Muscle of arm (tissue), 14 donors: Measurements from ENCODE around the gene KRTAP7-1. TPM values are rescaled to one million over a fixed set of nuclear protein-coding genes. Genes with fewer than 3 reads are reported as not detected.

Source experiments
- DNase-seq: peaks from one replicate; pipeline ENCODE4 v3.0.0-alpha.2; 2013
- long read RNA-seq, 11 donors: transcript quantifications; one replicate each; lab custom pipeline, GENCODE V29; 2026
- polyA plus RNA-seq, 12 donors: library from polyadenylated mRNA; unstranded; fragments of 120-200 nt; gene quantifications; one replicate each; pipeline ENCODE4 v1.2.1, GENCODE V29; 2013; ENCODE audit not compliant: insufficient read length in 12 of 12

The KRTAP7-1 gene
- polyA plus RNA-seq: not detected
- long read RNA-seq, donor 1: 0 reads
- long read RNA-seq, donor 2: 0 reads
- long read RNA-seq, donor 3: 0 reads
- long read RNA-seq, donor 4: 0 reads
- long read RNA-seq, donor 5: 0 reads
- long read RNA-seq, donor 6: 0 reads
- long read RNA-seq, donor 7: 0 reads
- long read RNA-seq, donor 8: 0 reads
- long read RNA-seq, donor 9: 0 reads
- long read RNA-seq, donor 10: 0 reads
- long read RNA-seq, donor 11: 0 reads

GRCh38 chr21:30829659-30830058, at the start of gene KRTAP7-1:
Gene KRTAP7-1, minus strand, starts transcription at chr21:30829759. Its CDS starts 61 bp downstream, at chr21:30829698.
- DNase-seq: no peak

GRCh38 chr21:30874526-30874925, 45.0 kb upstream of the KRTAP7-1 start:
- no peak for DNase-seq

GRCh38 chr21:30847627-30848500, 18.3 kb upstream of the KRTAP7-1 start:
- DNase-seq: no peak

- DNase-seq: no peak
These were observed 13.4 kb upstream of the KRTAP7-1 start for GRCh38 chr21:30842990-30843389.

- DNase-seq: no peak
These were observed 9.7 kb upstream of the KRTAP7-1 start for GRCh38 chr21:30839304-30839703.

- no peak for DNase-seq
These were observed 9.0 kb upstream of the KRTAP7-1 start for GRCh38 chr21:30838536-30838935.

- DNase-seq: no peak
These were observed 1.7 kb upstream of the KRTAP7-1 start for GRCh38 chr21:30831194-30831765.

- no peak for DNase-seq
These were observed 10.5 kb downstream of the KRTAP7-1 start for GRCh38 chr21:30818837-30819610.

- no peak for DNase-seq
These were observed 16.4 kb downstream of the KRTAP7-1 start, which contains the start of gene KRTAP8-1 for GRCh38 chr21:30813174-30813573. Gene KRTAP8-1, minus strand, starts transcription at chr21:30813274. Its CDS starts 54 bp downstream, at chr21:30813220.

- no peak for DNase-seq
These were observed 29.0 kb downstream of the KRTAP7-1 start for GRCh38 chr21:30800605-30801004.

GRCh38 chr21:30793581-30794314, 35.8 kb downstream of the KRTAP7-1 start:
- no peak for DNase-seq

GRCh38 chr21:30779249-30779648, 50.3 kb downstream of the KRTAP7-1 start:
- no peak for DNase-seq

Other genes with a start within 250 kb of the KRTAP7-1 start
- not detected for gene KRTAP22-2, start 239.4 kb downstream of the KRTAP7-1 start, polyA plus RNA-seq
- not detected for gene KRTAP6-3, start 237.3 kb downstream of the KRTAP7-1 start, polyA plus RNA-seq
- gene KRTAP6-2, start 230.9 kb downstream of the KRTAP7-1 start, polyA plus RNA-seq: not detected
- not detected for gene KRTAP22-1, start 228.7 kb downstream of the KRTAP7-1 start, polyA plus RNA-seq
- not detected for gene KRTAP6-1, start 215.8 kb downstream of the KRTAP7-1 start, polyA plus RNA-seq
- not detected for gene KRTAP20-1, start 213.3 kb downstream of the KRTAP7-1 start, polyA plus RNA-seq
- gene KRTAP20-4, start 209.1 kb downstream of the KRTAP7-1 start, polyA plus RNA-seq: not detected
- not detected for gene KRTAP20-2, start 194.6 kb downstream of the KRTAP7-1 start, polyA plus RNA-seq
- not detected for gene KRTAP20-3, start 186.9 kb downstream of the KRTAP7-1 start, polyA plus RNA-seq
- not detected for gene KRTAP21-3, start 111.0 kb downstream of the KRTAP7-1 start, polyA plus RNA-seq
- not detected for gene KRTAP21-2, start 82.5 kb downstream of the KRTAP7-1 start, polyA plus RNA-seq
- not detected for gene KRTAP21-1, start 74.3 kb downstream of the KRTAP7-1 start, polyA plus RNA-seq
- gene KRTAP8-1, start 16.5 kb downstream of the KRTAP7-1 start, polyA plus RNA-seq: not detected
- gene KRTAP11-1, start 51.8 kb upstream of the KRTAP7-1 start, polyA plus RNA-seq: not detected
- not detected for gene KRTAP19-8, start 208.7 kb upstream of the KRTAP7-1 start, polyA plus RNA-seq